Renal pelvis (tissue), 4 donors: Measurements from ENCODE around the gene MCC. TPM values are rescaled to one million over a fixed set of nuclear protein-coding genes. Genes with fewer than 3 reads are reported as not detected.
A peak's percentile ranks its signal among the peaks of the same experiment; 100 is the strongest.
"Not testable (repeated sequence)": the region's sequence is repeated elsewhere in the genome, so short reads cannot be mapped to it uniquely, and the experiment has no call there.

Source experiments
- DNase-seq: peaks from one replicate; pipeline ENCODE4 v3.0.0-alpha.2; 2013
- polyA plus RNA-seq, 3 donors: library from polyadenylated mRNA; unstranded; fragments of 120-200 nt; gene quantifications; one replicate each; pipeline ENCODE4 v1.2.1, GENCODE V29; 2013; ENCODE audit not compliant: insufficient read length in 3 of 3

MCC gene
- polyA plus RNA-seq, 3 donors: 28.1 to 30.1 (median 29.4) TPM

- DNase-seq: no peak
Observed at GRCh38 chr5:113085084-113085414, 403.2 kb downstream of the MCC start.

GRCh38 chr5:113084402-113085083 is 403.7 kb downstream of the MCC start:
- peak; percentile 63 for DNase-seq

- no peak for DNase-seq
Observed at GRCh38 chr5:113083481-113083880, 404.8 kb downstream of the MCC start.

- DNase-seq: no peak
Observed at GRCh38 chr5:113082547-113082905, 405.7 kb downstream of the MCC start.

- DNase-seq: no peak
Observed at GRCh38 chr5:113081881-113082546, 406.2 kb downstream of the MCC start.

- no peak for DNase-seq
Observed at GRCh38 chr5:113081091-113081839, 407.0 kb downstream of the MCC start.

- not testable (repeated sequence) for DNase-seq
Observed at GRCh38 chr5:113076649-113077048, 411.6 kb downstream of the MCC start.

GRCh38 chr5:113075019-113075418 is 413.2 kb downstream of the MCC start:
- no peak for DNase-seq

- DNase-seq: not testable (repeated sequence)
Observed at GRCh38 chr5:113073629-113074034, 414.6 kb downstream of the MCC start.

GRCh38 chr5:113071401-113071800 is 416.9 kb downstream of the MCC start:
- no peak for DNase-seq

- DNase-seq: no peak
Observed at GRCh38 chr5:113070901-113071300, 417.4 kb downstream of the MCC start.

- no peak for DNase-seq
Observed at GRCh38 chr5:113068559-113068958, 419.7 kb downstream of the MCC start.

GRCh38 chr5:113067635-113068344 is 420.5 kb downstream of the MCC start:
- no peak for DNase-seq

- no peak for DNase-seq
Observed at GRCh38 chr5:113065626-113066025, 422.6 kb downstream of the MCC start.

- DNase-seq: no peak
Observed at GRCh38 chr5:113064806-113065205, 423.4 kb downstream of the MCC start.

GRCh38 chr5:113063927-113064326 is 424.3 kb downstream of the MCC start:
- no peak for DNase-seq

- no peak for DNase-seq
Observed at GRCh38 chr5:113062869-113063508, 425.3 kb downstream of the MCC start.

- no peak for DNase-seq
Observed at GRCh38 chr5:113061846-113062780, 426.1 kb downstream of the MCC start.

- DNase-seq: no peak
Observed at GRCh38 chr5:113060408-113061025, 427.7 kb downstream of the MCC start.
